ENCODE measurements around the gene DENND1A.
"Not testable (repeated sequence)": the region's sequence is repeated elsewhere in the genome, so short reads cannot be mapped to it uniquely, and the experiment has no call there.

Gene DENND1A

DNA sequence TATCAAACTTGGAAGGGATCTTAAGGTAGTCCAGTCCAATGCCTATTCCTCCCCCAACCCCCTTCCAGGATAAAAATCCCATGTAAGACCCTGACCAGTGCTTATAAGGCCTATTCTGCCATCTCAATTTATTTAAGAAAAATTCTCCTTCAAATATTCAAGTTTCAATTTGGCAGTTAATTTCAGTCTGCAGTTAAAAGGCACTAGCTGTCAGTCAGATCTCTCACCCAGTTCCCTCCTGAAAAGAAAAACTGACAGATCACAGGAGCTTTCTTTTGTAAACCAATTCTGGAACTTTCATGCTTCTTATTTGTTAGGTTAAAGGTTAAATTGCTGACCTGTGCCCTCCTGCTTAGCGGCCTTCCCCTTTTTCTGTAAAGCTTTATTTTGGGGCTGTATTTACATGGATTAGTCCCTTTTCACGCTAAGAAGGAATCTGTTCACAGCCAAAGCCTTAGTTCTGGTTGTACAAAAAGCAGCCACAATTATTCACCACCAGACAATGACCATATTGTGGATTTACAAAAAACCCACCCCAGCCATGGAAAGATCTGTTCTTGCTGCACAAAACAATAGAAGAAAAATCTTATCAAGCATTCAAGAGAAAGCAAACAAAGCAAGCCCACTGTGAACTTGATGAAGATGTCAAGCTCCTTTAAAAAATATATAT, 68.7 kb downstream of the DENND1A start:
- DNase-seq = no peak

GRCh38 chr9:123860603-123861002, 69.3 kb downstream of the DENND1A start:
- no peak for DNase-seq

DNA sequence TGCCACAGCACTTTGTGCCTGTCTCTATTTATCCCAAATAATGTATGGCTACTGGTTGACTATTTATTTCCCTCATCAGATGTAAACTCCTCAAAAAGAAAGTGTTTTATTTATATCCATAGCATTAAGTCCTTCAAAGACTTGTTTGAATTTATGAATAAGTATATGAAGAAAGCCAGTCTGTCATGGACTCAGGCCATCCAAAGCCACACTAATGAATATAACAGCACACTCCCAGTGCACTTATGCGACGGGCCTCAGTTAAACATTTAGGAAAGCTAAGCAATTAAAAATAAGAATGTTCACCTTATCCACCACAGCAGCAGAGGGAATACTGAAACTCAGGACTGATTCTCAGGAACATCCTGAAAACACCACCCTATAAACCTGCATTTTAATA, 77.5 kb downstream of the DENND1A start:
- no peak for DNase-seq

DNA sequence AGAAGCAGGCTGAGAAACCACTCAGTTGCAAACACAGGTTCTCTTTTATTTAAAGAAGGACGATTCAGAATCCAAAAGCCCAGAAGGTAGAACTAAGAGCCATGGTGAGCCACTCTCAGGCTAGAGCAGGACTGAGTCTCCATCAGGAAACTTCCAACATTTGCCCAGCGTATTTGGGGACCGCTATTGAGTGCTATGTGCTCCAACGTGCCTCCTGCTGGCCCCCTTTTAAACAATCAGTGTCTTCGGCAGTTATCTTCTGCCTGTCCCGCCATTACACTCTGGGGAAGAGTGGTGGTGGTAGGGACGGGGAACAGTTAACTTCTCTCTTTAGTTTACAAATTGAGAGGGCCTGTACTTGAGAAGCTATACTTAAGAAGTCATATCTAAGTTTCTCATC, 78.1 kb downstream of the DENND1A start:
- DNase-seq = no peak

GRCh38 chr9:123848447-123849085, 81.4 kb downstream of the DENND1A start:
- no peak for DNase-seq

GRCh38 chr9:123846966-123847365, 83.0 kb downstream of the DENND1A start:
- no peak for DNase-seq

GRCh38 chr9:123843703-123844102, 86.2 kb downstream of the DENND1A start:
- DNase-seq = no peak

GRCh38 chr9:123835821-123836220, 94.1 kb downstream of the DENND1A start:
- no peak for DNase-seq

DNA sequence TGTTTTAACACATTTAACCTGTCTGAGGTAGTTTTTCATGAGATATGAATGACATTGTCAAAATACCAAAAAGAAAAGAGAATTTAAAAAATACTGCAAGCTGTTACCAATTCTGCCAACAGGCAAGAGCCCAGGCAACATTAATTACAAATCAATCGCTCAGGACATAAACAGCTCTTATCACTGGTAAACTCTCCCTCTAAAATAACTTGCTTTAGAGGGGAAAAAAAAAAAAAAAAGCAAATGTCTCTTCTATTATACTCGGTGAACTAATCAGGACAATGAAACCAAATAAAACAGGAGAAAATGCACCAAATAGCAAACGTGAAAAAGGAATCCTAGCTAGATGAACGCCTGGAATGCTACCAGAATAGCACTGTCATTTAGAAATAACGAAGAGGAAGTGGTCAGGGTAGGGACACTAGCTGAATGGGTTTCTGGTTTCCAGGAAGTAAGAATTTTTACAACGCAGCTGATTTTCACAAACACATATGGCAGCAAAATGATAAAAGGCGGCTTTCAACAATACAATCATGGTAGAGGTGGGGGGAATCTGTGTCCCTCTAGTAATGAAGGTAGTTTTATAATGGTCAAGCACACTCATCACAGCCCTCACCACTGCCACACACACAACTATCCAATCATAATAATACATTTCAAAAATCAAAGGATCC, 94.9 kb downstream of the DENND1A start:
- peak; percentile 87 to 88 for DNase-seq

GRCh38 chr9:123834218-123834888, 95.6 kb downstream of the DENND1A start:
- no peak for DNase-seq

- DNase-seq = no peak
Measured at GRCh38 chr9:123832858-123833650, 96.9 kb downstream of the DENND1A start.

DNA sequence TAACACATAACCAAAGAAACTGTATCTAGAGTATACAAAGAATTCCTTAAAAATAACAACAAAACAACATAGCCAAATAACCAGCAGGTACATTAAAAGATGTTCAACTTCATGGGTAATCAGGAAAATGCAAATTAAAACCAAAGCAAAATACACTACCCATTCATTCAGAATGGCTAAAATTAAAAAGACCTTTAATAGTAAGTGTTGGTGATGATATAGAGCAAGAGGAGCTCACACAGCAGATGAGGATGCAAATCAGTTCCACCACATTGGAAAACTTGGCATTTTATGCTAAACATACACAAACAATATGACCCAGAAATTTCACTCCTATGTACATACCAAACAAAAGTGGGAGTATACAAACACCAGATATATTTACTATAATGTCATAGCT, 97.8 kb downstream of the DENND1A start:
- no peak for DNase-seq

DNA sequence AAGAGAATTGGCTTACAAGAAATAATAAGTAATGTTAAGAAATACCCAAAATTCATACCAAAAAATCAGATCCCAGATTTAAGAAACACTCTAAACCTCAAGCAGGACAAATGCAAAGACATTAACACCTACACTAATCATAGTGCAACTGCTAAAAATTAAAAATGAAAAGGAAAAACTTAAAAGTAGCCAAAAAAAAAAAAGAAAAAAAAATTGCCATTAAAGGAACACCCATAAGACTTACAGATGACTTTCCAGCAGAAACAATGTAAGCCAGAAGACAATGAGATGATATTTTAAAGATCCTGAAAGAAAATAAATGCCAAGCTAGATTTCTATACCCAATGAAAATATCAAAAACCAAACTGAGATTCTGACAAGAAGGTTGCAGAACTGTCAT, 101.5 kb downstream of the DENND1A start:
- DNase-seq = no peak

DNA sequence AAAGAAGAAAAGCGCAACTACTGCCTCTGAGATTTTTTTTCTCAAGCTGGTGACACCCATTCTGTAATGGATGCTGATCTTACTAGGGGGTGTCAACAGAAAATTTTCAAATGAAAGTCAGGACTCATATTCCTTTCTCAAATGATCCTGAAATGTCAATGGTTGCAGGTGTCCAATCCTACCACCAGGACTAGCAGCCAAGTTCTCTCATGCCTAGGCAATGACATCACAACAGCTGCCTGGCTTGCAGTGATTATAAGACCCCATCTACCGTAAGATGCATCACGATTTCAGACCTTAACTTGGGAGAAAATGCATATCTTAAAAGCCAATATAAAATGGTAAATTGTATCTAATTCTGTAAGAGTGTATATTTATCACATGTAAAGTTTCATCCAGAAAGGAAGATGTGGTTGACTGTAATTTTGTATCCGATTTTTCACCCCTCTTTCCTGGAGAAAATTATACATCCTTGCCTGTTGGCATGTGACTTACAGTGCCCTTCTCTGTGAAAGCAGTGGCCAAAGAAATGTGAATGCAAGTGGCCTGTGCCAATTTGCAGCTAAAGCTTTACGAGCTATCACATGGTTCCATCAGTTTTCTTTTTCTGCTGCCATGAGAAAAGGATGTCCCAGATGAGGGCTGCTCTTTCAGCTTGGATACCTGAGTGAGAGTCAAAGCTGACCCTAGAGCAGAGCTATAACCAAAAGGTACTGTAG, 104.4 kb downstream of the DENND1A start:
- no peak for DNase-seq

DNA sequence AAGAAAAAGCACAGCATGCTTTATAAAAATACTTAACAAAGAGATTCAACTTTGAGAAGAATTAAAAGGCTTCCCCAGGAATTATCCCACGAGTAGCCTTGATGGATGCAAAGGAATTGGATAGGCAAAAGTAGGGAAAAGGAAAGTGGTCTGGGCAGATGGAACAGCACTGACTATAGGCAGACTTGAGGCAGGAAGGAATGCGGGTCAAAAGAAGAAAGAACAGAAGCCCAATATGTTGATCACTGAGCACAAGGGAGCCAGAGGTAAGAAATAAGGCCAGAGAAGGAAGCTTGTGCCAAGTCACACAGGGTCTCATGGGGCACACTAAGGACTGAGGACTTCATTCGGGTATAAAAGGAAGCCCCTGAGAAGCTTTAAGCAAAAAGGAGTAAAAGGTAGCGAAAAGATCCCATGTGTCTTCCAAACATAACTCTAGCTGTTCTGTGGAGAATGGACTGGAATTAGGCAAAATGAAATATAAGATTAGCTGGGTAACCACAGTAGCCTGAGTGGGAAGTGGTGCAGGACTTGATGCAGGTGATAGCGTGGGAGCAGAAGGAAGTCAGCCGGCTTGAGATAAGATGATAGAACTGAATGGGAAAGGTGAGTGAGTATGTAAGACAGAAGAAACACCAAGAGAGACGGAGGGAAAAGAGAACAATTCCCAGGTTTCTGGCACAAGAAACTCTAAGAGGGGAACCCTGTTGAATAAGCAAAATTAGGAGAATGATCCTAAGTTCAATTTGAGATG, 106.6 kb downstream of the DENND1A start:
- no peak for DNase-seq

GRCh38 chr9:123821619-123822018, 108.3 kb downstream of the DENND1A start:
- peak in 1 of 2 experiments; percentile 5 for DNase-seq

GRCh38 chr9:123820139-123820538, 109.8 kb downstream of the DENND1A start:
- peak in 1 of 2 experiments; percentile 17 for DNase-seq

GRCh38 chr9:123816817-123817472, 113.0 kb downstream of the DENND1A start:
- no peak for DNase-seq

GRCh38 chr9:123815856-123816255, 114.1 kb downstream of the DENND1A start:
- not testable (repeated sequence) for DNase-seq

DNA sequence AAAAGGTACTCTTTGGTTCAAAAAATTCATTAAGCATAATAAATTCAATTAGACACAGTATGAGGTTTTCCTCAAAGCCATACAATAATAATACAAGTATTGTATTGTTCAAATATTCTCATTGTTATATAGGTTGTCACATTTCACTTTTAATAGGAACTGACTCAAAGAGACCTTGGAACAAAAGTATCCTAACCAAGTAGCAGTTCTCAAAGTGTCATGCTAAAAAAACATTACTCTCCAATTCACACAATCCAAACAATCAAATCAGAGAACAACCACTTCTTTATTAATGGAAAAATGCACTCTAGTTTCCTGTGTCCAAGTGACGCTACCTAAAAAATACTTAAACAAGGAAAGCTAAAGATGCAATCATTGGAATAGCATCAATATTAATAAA, 115.4 kb downstream of the DENND1A start:
- no peak for DNase-seq

DNA sequence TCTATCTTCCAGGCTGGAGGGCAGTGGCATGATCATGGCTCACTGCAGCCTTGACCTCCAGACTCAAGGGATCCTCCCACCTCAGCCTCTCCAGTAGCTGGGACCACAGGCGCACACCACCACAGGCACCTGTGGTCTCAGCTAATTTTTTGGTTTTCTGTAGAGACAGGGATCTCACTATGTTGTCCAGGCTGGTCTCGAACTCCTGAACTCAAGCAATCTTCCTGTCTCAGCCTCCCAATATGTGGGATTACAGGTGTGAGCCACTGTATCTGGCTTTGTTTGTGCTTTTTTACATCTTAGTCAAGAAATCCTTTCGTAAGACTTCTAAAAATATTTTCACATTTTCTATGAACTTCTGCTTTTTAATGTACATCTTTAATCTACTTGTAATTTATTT, 116.9 kb downstream of the DENND1A start:
- peak; percentile 7 to 21 for DNase-seq

Measured in AML-193 (cell line).